Stimulated activated CD4-positive, alpha-beta T cell treated with anti-CD3 and anti-CD28 coated beads, Interleukin-1b, Interleukin-23, amount 100 ng/mL, for 4 hours (primary cell): ENCODE measurements around the gene CNTN5.

Experiments used
- DNase-seq, 2 donors: peaks; one replicate each; pipeline ENCODE4 v3.0.0-alpha.2; 2020; ENCODE audit warnings: low read depth in 2 of 2

The CNTN5 gene

DNA sequence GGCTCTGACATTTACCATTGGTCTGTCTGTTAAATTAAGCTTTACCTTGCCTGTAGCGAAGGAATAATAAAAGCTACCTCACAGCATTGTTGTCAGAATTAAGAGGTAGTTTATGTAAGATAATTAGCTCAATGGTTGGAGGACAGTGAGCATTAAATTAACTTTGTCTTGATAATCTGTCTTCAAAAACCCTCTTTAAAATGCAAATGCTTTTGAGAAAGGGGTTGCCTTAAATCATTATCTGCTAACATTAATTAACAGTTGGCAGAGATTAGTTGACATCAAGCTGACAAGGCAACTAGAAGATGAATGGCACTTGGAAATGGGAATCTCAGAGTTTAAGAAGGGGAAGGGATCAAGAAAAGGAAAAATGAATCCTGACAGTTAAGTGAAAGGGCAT lies 905.2 kb downstream of the CNTN5 start:
- no peak for DNase-seq

DNA sequence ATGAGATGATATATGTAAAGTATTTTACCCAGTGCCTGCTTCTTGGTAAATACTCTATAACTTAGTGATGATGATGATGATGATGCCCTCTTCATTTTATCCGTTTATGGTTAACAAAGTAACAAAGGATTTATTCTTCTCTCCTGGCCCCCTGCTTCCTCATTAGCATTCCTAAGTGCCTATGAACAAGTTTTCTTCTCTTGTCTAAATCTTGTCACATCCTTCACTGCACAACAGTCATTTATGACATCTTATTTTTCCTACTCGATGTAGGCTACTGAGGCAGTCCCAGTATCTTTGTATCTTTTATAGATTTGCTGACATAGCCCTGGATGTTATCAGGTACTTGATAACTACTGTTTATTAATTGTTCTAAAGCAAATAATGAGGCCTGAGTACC lies 911.9 kb downstream of the CNTN5 start:
- no peak for DNase-seq

DNA sequence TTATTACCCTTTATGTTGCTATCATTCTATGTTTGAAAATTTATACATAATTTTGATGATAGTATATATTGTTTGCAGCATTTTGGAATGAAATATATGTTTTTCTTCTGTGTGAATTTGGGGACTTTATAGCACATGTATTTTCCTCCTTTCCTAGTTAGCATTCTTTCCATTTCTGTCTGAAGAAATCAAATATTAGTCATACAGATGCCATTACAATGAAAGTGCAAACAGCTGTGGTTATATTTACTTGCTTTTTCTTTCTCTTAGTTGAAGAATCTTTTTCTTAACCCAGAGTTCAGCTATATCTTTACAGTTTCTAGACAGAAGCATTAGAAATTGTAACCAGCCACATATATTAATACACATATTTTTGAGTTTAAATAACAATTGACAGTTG lies 913.3 kb downstream of the CNTN5 start:
- DNase-seq, result no peak

DNA sequence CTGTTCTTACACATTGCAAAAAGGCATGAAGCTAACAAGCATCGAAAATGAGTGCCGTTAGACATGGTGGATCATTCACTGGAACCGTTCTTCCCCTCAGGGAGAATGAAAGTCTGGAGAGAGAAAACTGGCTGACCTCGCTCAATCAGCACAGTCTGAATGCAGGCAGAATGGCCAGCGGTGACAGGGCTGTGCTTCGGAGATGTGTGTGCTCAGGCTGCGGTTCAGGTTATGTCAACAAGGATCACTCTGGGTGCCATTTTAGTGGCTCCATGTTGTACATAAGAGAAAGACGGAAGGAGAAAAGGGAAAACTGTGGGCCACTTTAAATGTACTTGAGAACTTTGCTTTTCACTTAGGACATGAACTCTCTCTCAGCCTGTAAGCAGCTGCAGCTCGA lies 916.6 kb downstream of the CNTN5 start:
- no peak for DNase-seq

DNA sequence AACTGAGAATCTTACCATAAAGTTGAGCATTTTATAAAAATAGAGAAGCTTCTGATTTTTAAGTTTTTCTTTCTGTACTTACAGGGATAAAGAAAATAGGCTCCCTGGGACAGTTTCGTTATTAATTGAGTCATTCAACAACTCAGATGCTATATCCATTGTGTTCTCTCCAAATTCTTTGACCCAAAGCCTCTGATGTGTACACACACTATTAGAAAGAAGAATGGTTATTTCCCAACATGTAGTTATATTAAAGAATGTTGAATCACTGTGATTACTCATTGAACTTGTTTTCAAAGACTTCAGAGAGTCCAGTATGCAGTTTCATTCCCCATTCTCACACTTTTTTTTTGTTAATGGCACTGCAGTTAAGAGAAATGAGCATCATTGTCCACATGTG lies 932.1 kb downstream of the CNTN5 start:
- DNase-seq, result no peak

DNA sequence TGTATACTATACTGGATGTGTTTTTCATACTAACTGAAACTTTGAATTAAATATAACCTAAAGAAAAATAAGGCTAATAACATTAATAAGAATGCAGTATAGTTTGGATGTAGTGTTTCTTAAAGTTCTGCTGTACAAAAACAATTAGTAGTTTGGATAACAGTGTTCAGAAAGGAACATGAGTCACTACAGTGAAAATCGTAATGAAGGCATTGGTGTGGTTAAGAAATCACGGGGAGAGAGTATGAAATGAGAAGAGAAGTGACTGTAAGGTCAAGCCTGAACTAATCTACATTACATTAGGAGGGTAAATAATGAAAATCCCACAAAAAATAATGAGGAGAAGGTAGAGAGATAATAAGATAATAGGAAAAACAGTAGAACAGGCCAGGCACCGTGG lies 939.8 kb downstream of the CNTN5 start:
- no peak for DNase-seq

DNA sequence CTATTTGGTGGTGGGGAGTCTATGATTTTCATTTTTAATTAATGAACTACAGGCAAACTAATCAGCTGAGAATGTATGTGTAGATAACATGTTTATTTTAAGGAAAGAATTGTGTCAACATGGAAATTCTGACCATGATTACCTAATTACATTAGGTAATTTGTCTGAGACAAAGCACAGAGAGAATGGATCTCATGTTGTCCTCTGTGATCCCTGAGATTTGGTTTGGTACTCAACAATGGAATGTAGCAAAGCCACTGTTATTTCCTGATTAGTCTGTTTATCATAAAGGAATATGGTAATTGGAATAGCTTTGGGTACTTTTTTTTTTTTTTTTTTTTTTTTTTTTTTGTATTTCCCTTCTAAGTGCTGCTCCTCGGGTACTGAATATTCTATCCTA lies 947.6 kb downstream of the CNTN5 start:
- no peak for DNase-seq

DNA sequence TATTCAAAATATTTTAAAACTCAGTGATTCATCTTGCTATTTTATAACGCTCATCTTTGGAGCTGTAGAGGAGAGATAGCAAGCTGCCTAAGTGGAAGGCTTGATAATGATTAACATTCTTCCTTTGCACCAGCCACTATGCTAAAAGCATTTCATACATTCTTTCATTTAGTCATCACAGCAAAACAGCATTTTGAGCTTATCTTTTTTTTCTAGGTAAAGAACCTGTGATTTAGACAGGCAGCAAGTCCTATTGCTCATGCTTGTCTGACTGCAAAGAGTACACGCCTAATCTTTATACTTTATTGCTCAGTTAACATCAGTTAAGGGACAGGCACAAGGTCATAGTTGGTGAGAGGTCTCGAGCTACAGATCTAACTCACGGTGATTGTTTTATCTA lies 953.2 kb downstream of the CNTN5 start:
- no peak for DNase-seq

DNA sequence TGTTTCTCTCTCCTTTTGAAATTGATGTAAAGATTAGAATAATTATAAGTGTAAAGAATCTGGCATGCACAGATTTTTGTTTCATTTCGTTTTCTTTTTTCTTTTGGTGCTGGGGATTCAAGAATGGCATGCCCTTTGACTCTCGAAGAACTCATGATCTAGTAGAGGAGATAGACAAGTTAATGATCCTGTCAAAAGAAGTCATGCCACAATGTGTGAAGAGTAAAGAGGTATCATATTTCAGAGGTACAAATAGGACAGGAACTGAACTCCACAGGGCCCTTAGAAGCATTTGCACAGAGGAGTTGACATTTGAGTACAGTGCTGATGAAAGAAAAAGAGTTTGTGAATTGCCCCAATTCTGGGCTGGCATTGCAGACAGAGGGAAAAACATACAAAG lies 958.3 kb downstream of the CNTN5 start:
- DNase-seq, result no peak

DNA sequence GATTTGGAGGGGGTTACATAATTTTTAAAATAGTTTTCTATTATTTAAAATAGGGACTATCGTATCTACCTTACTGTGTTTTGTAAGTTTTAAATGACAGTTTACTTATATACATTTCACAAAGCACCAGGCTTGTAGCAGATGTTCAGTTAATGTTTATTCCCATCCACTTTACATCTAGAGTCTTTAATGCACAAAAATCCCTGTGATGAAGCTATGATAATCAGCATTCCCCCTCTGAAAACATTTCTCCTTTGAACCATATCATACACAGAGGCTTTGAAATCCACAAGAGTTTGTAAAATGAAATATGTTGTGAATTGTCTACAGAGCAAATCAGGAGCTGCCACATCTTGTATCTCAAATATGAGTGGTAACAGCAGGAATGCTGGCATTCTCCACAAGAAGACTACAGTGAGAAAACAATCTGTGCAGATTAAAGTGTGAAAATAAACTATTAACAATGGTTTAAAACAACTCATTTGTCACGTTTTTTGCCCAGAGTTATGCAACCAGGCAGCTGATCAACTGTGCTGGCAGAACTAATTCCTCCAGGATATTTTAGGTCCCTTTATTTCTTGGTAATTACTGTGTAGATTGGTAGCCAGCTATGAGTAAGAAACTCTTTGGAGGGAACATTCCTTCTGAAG lies 967.2 kb downstream of the CNTN5 start:
- DNase-seq, result no peak

DNA sequence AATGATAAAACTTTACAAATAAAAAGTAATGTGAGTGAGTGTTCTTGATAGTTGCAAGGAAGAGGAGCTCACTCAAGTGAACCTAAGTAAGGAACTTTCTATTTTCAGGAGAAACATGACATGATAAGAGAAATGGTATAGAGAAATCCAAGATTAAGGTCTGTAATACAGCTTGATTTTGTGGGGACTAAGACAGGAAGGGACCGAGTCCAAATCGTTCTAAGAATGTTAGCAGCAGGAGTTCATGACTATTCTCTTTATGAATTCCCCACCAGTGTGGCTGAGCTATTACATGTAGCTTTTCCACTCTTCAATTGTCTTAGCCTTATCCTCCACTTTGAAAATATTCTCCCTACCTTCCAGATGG lies 967.7 kb downstream of the CNTN5 start:
- DNase-seq, result no peak

DNA sequence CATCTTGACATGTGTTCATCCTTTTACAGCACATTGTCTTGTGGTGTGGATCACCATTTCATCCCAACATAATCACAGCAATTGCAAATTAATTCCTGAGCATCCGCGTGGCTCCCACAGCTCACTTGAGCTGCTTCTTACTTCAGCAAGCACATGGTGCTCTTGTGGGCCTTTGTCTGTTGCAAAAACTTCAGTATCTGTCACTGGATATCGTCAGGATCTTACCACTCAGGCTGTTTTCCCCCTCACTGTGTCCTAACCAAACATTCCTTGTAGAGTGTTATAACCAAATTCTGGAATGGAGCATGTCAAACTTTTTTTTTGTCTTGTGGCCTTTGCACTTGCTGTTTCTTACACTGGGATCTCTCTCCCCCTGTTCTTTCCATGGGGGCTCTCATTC lies 983.2 kb downstream of the CNTN5 start:
- DNase-seq, result no peak

DNA sequence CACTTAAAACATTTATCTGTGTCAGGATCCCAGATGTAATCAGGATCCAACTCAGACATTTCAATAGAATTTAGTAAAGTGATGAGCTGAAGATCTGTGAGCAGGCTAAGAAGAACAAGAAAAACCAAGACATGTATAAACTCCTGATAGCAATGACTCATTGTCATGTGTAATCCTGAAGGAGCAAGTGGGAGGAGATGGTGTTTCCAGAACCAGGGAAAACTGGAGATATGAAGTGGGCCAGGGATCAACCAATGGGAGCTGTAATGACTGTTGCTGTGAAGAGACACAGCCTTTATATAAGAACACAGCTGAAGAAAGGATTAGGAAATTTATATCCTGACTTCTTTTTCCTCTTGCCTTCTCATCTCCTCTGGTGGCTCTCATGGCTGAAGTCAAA lies 983.8 kb downstream of the CNTN5 start:
- no peak for DNase-seq

DNA sequence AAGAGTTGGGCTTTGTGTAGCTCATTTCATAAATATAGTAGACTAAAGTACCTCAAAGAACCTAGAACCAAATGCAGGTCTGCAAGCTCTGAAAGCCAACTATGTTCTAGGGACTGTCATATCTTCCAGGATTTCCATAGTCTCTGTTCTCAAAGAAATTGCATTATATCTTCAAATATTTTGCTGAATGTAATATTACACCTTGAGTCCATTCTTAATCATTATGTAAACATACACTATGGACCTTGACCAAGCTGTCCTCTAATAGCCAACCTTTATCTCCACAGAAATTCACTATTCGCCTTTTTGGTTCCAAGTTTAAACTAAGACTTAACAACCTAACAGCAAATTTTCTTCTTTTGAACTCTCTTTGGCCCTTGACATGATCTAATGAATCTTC lies 987.7 kb downstream of the CNTN5 start:
- DNase-seq, result no peak

DNA sequence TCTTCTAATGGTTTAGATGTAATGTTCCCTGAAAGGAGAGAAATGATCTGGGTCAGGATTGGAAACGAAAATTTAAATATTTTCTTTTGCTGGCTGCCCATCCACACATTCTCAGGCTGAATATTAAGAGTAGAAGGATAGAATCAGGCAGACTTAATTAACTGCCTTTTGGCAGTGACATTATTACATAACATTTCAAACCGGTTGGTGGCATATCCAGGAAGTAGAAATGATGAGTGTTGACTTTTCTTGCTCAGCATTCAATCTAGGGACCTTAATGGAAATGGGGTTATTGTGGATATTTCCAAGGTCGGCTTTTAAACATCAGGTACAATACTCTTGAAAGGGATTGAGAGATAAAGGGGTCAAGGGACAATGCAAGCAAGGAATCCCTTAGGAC lies 989.0 kb downstream of the CNTN5 start:
- no peak for DNase-seq

DNA sequence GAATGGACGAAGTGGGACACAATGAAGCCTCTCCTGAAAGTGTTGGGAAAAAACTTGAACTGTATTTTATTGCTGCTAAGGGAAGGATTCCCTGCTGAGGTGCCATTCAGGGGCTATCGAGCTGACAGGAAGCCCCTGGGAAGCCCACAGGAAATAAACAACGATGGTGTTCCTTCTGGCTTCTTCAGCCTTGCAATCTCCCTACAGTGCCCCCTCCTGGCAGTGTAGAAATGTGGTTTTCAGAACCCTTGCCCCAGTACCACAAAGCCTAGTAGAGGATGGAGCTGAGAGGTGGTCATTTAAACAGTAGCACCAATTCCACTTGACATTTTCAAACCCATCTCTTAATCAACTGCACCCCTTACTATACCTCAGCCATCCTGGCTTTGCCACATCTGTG lies 989.6 kb downstream of the CNTN5 start:
- no peak for DNase-seq

DNA sequence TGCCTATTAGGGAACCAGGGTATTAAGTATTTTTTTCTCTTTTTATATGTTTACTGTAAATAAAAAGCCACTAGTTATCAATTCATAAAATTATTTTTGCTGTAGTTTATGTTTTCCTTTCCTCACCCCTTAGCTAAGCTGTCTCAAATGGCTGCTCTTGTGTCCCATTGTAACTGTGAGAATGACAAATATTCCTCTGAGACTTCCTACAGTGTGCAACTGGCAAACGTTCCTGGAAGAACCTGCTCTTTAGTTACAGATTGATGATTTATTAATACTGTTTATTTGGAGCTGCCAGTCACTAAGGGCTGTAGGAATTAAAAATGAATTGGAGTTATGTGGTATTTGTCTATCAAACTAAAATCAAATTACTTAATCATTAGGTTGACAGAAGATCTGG lies 990.9 kb downstream of the CNTN5 start:
- DNase-seq, result no peak

DNA sequence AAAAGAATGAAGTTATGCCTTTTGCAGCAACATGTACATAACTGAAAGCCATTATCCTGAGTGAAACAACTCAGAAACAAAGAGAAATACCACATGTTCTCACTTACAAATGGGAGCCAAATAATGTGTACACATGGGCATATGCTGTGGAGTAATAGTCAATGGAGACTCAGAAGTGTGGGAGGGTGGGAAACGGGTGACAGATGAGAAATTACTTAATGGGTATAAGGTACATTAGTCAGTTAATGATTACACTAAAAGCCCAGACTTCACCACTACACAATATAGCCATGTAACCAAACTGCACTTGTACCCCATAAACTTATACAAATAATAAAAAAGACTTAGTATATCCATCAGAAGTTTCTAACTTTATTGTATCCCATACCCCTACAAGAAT lies 992.3 kb downstream of the CNTN5 start:
- no peak for DNase-seq

DNA sequence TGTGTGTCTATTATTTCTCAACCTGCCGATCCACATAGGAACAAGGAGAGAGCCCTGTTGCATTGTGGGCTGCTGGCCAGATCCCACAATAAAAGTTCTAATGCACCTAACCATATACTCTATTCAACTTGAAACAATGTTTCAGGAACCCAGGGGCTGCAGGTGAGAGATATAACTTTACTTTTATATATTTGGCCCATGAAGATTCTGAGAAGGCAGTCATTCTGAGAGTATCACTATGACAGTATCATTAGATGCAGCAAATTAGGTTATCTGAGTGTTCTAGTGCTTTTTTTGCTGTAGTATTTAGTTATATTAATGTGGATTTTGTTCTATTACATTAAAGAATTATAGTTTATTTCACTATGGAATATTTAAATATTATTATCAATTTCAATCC lies 1011.2 kb downstream of the CNTN5 start:
- DNase-seq, result no peak

DNA sequence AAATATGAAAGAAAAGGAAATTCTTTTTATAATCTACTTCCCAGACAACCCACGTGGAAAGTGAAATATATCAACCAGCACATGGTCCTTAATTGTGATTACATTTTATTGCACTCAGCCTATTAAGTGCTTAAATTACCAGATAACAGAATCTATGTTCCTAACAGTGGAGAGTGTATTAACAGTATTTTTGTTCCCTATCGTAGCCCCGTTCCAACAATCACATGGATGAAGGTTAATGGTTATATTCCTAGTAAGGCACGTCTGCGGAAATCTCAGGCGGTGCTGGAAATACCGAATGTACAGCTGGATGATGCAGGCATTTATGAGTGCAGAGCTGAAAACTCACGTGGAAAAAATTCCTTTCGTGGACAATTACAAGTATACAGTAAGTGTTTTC lies 1040.3 kb downstream of the CNTN5 start:
- no peak for DNase-seq

DNA sequence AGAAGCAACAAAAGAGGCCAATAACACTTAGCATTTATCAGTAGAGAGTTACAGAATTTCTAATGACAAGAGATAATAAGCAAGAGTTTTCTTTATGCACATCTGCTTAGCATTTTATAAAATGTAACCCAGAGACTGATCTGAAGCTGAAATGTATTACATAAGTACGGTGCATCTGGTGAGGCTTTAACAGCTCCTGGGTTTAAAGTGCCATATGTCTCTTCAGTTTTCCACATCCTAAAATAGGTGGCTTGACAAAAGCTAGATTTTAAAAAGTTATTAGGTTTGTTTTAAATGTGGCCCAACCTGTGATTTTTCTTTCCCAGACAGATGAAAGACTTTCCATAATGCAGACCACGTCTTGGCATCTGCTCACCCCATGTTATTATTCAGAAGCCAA lies 1045.7 kb downstream of the CNTN5 start:
- no peak for DNase-seq

DNA sequence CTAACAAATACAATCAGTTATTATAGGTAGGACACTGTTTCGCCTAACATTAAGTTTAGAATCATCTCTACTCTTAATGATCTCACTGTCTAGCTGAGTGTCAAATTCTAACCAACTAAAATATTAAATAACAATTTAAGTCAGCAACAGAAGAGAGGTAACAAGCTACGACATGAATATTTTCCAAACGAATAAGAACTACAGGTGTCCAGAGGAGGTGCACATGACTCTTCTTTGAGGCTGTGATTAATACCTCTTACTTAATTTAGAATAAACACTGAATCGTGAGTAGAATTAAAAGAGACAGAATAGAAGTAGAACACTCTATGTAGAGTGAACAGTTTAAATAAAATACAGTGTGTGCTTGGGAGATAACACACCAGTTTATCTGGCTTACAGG lies 1047.4 kb downstream of the CNTN5 start:
- no peak for DNase-seq

DNA sequence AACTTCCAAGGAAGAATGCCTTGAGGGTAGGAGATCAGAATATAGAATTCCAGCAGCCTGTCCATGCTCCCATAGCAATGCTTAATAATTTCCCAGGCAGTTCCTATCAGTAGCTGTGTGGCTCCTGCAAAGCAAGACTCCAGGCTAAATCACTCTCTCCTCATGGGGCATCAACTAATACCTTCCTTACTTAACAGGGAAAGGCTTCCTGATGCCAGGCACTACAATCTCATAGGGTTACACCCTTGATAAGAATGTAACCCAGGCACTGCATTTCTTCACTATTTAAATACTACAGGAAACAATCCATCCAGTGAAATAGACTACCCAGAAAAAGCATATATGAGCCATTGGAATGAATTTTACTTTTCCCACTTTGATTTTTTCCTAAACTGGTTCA lies 1051.4 kb downstream of the CNTN5 start:
- no peak for DNase-seq

DNA sequence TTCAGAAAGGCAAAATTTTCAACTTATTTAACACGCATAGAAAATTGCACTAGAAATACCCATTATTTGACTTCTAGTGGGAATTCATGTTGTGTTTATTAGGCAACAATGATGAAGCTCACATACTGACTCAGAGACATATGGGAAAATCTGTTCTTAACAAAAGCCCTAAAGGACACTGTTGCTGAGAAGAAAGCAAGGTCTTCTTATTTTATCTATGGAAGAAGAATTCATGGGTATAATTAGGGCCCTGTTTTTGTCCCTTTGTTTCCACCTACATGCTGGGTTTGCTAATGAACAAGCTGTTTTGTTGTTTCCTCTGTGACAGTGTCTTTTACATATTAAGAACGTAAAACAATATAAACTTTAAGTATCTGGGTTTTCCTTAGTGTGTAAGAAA lies 1059.6 kb downstream of the CNTN5 start:
- no peak for DNase-seq

DNA sequence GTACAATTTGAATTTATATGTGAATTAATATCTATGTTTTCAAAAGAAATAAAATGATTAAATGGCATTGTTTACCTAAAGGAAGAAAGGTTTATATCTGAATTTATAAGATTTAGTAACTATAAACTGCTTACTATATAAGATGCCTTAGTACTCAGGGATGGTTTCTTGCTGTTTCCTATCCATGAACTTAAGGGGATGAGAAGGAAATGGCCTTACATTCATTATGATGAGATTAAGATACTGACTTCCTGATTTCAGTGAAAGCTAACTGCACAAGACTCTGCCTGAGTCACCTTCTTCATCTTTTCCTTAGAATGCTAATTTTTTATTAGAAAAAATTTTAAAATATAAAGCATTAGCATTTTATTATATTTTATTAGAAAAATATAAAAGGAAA lies 1060.1 kb downstream of the CNTN5 start:
- no peak for DNase-seq
